Measurements from ENCODE around the gene GRWD1. TPM values are rescaled to one million over a fixed set of nuclear protein-coding genes. Genes with fewer than 3 reads are reported as not detected.
A peak's percentile ranks its signal among the peaks of the same experiment; 100 is the strongest.

The GRWD1 gene
- total and polyA plus RNA-seq, 2 of the 13 experiments (the other 11 are each of a cell fraction or from before 2014, with no cell fraction given): 10.8 to 46.6 TPM

DNA sequence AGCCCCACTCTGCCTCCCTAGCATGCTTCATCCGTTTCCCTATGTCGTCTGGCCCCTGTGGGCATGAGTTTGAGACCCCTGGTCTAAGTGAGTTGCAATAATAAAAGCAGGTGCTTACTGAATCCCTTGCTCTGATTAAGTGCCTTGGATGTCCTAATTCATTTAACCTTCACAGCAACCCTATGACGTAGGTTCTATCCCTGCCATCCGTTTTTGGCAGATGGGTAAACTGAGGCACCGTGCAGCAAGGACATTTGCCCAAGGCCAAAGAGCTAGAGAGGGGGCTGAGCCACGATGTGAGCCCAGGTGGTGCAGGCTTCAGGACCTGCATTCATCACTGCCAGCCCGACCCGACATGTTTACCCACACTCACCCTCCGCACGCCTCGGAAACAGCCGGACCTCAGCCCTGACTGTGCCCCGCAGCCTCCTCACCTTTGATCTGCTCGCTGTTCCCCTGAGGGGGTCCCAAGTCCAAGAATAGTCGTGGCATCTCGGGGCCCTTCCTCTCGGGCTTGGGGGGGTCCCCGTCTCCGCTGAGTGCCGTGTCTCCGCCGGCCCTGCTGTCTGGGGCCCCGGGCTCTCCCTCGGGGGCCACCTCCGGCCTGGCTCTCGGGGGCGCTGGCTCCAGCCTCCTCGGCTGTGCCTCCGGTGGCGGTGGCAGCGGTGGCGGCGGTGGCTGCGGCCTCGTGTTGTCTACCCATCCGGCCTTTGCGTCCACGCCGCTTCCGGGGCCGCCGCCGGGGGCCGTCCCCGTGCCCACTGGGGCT, 51.4 kb downstream of the GRWD1 start:
- no peak overlapping the region for H3K27ac ChIP-seq (ENCODE audit: extremely low read length, insufficient read depth, low read length)
- WGBS (ENCODE audit: low lambda C conversion rate): 38% methylated on average over 20 of the region's 45 CpGs
- DNase-seq (ENCODE audit: low spot score) (peak; percentile 46), ATAC-seq (peak; percentile 5; the same call in 1 of the 3 replicates), FAIRE-seq (no peak)
- BruUV-seq (replicated peaks): no TSS peak
- peaks cover 0 to 9% of the 10 kb centered on the region in 2 experiments; a peak in 1 of 5 replicates for H3K27me3 ChIP-seq (ENCODE audit: control insufficient read depth in 1 of 2, insufficient read depth in 2 of 2, low read length in 2 of 2)
- intact Hi-C loops (cut with micrococcal nuclease; ENCODE audit: unreplicated experiment): no loop called here
- H3K36me3 ChIP-seq (replicated peaks in 1 of 2; ENCODE audit: control insufficient read depth in 1 of 2, insufficient read depth in 2 of 2, low read length in 2 of 2): no peaks in the 10 kb centered on the region; a peak in 1 of 5 replicates
- no peaks in the 10 kb centered on the region for H4K20me1 ChIP-seq (ENCODE audit: insufficient read depth, low read length)
- peak overlapping the region; percentile 84 for H3K4me2 ChIP-seq (ENCODE audit: low read depth, low read length)
- H3K4me3 ChIP-seq (replicated peaks in 1 of 3; ENCODE audit: insufficient read depth in 1 of 3, low read depth in 2 of 3, low read length in 3 of 3): peak overlapping the region in 2 of 3 experiments; percentile 38 to 64
- no peak overlapping the region for H2AFZ ChIP-seq (ENCODE audit: low read length)
- no peaks in the 10 kb centered on the region for H3K9me3 ChIP-seq (ENCODE audit: low read length)
- H3K9ac ChIP-seq (ENCODE audit: insufficient read depth, low read depth, low read length): peak overlapping the region; percentile 44; the same call in 1 of the 2 replicates
- ChIA-PET CTCF (ENCODE audit: low intra/inter-chr PET ratio, low total read pairs) (no interaction called here), POLR2A (no interaction called here)
- in situ Hi-C loops (cut with HindIII; ENCODE audit: extremely low pct_ligation_motif_present, low pct_unique_long_range_greater_than_20kb): no loop called here
- peaks cover 51% of the 10 kb centered on the region for H3K4me1 ChIP-seq (ENCODE audit: insufficient read depth, low read length)
- no peaks in the 10 kb centered on the region for H3K79me2 ChIP-seq (ENCODE audit: insufficient read depth, low read length)
- TF ChIP-seq, protein P1, sequence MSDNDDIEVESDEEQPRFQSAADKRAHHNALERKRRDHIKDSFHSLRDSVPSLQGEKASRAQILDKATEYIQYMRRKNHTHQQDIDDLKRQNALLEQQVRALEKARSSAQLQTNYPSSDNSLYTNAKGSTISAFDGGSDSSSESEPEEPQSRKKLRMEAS (IDR thresholded peaks at IDR 0.05): peak; percentile 24; the same call in 1 of the 2 replicates
- TF ChIP-seq ATRX (CRISPR knock-in tag; IDR thresholded peaks at IDR 0.05; ENCODE audit: borderline replicate concordance): no peak
- peak; percentile 50; the same call in 1 of the 2 replicates for TF ChIP-seq KDM6A (CRISPR knock-in tag; IDR thresholded peaks at IDR 0.05; ENCODE audit: low read depth)
- TF ChIP-seq, protein P2, sequence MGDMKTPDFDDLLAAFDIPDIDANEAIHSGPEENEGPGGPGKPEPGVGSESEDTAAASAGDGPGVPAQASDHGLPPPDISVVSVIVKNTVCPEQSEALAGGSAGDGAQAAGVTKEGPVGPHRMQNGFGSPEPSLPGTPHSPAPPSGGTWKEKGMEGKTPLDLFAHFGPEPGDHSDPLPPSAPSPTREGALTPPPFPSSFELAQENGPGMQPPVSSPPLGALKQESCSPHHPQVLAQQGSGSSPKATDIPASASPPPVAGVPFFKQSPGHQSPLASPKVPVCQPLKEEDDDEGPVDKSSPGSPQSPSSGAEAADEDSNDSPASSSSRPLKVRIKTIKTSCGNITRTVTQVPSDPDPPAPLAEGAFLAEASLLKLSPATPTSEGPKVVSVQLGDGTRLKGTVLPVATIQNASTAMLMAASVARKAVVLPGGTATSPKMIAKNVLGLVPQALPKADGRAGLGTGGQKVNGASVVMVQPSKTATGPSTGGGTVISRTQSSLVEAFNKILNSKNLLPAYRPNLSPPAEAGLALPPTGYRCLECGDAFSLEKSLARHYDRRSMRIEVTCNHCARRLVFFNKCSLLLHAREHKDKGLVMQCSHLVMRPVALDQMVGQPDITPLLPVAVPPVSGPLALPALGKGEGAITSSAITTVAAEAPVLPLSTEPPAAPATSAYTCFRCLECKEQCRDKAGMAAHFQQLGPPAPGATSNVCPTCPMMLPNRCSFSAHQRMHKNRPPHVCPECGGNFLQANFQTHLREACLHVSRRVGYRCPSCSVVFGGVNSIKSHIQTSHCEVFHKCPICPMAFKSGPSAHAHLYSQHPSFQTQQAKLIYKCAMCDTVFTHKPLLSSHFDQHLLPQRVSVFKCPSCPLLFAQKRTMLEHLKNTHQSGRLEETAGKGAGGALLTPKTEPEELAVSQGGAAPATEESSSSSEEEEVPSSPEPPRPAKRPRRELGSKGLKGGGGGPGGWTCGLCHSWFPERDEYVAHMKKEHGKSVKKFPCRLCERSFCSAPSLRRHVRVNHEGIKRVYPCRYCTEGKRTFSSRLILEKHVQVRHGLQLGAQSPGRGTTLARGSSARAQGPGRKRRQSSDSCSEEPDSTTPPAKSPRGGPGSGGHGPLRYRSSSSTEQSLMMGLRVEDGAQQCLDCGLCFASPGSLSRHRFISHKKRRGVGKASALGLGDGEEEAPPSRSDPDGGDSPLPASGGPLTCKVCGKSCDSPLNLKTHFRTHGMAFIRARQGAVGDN (CRISPR knock-in tag; IDR thresholded peaks at IDR 0.05): peak; percentile 80
- peak; percentile 49; the same call in 1 of the 2 replicates for TF ChIP-seq ERF (CRISPR knock-in tag; IDR thresholded peaks at IDR 0.05)
- peak; percentile 30; the same call in 1 of the 2 replicates for TF ChIP-seq ZNF788 (CRISPR knock-in tag; IDR thresholded peaks at IDR 0.05; ENCODE audit: borderline replicate concordance)
- no peak for TF ChIP-seq MBNL3 (CRISPR knock-in tag; conservative IDR thresholded peaks at IDR 0.05)
- TF ChIP-seq TSC22D2 (CRISPR knock-in tag; IDR thresholded peaks at IDR 0.05; ENCODE audit: borderline replicate concordance): no peak
- TF ChIP-seq TBX2 (CRISPR knock-in tag; IDR thresholded peaks at IDR 0.05; ENCODE audit: borderline replicate concordance): peak; percentile 73
- TF ChIP-seq ZNF609 (CRISPR knock-in tag; IDR thresholded peaks at IDR 0.05; ENCODE audit: borderline replicate concordance): peak; percentile 40; the same call in 1 of the 2 replicates
- TF ChIP-seq BHLHE40 (IDR thresholded peaks at IDR 0.05; ENCODE audit: low read length): peak; percentile 67; the same call in 1 of the 2 replicates
- no peak for TF ChIP-seq ZC3H13 (CRISPR knock-in tag; IDR thresholded peaks at IDR 0.05)
- no peak for TF ChIP-seq ZFP36 (IDR thresholded peaks at IDR 0.05; ENCODE audit: borderline replicate concordance, low read depth, low read length, partially characterized antibody)
- TF ChIP-seq ZNF777 (CRISPR knock-in tag; IDR thresholded peaks at IDR 0.05): peak; percentile 57; the same call in 1 of the 2 replicates

Data from HepG2 (cell line).